Rectal smooth muscle tissue (tissue), 1 donor: ENCODE results near the gene DNASE1L2.

Experiments used
- H3K27ac ChIP-seq: one replicate; pipeline ENCODE4 v1.7.0; 2013; ENCODE audit warnings: low read depth, low read length, inconsistent platforms
- H3K27me3 ChIP-seq: one replicate; pipeline ENCODE4 v1.7.0; 2013; ENCODE audit warnings: low read length; ENCODE audit not compliant: control insufficient read depth, insufficient read depth
- H3K36me3 ChIP-seq: one replicate; pipeline ENCODE4 v1.7.0; 2013; ENCODE audit warnings: low read length; ENCODE audit not compliant: control insufficient read depth, insufficient read depth
- H3K4me1 ChIP-seq: one replicate; pipeline ENCODE4 v1.7.0; 2013; ENCODE audit warnings: low read length; ENCODE audit not compliant: control insufficient read depth, insufficient read depth
- H3K4me3 ChIP-seq: one replicate; pipeline ENCODE4 v1.7.0; 2013; ENCODE audit warnings: low read length
- H3K9ac ChIP-seq: one replicate; pipeline ENCODE4 v1.7.0; 2013; ENCODE audit warnings: low read length

The DNASE1L2 gene

DNA sequence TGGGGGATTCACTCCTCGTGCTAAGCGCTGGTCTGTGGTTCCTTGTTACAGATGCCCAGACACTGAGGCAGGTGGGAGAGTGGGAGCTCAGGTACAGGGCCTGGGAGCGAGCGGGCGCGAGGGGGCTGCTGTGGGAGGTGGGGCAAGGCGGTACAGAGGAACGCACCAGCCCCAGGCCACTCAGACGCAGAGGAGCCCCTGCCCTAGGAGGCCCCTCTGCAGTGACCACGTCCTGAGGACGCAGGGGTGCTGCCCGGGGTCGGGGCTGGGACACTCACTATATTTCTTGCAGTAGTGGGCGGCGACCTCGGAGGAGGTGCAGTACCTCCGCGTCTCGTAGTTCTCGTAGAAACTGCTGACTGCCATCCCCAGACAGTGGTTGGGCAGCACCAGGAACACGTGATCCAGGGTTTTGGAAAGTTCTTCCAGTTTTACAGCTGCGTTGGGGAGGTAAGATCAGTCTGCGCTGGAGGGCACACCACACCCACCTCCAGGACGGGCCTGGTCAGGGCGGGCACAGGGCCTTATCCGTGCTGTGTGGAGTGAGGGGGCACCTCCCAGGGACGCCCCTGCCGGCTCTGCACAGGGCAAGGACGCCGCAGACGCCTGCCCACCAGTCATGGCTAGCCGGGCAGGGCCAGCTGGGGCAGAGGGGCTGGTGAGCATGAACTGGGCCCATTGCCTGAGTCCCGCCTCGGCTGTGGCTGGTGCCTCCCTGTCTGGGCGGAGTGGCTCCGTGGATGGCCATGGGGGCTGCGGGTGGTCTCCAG, 47.9 kb downstream of the DNASE1L2 start:
- Histone ChIP-seq H3K36me3 (no peaks in the 10 kb centered on the region), H3K4me3 (no peak overlapping the region), H3K27ac (no peak overlapping the region), H3K4me1 (no peaks in the 10 kb centered on the region), H3K27me3 (no peaks in the 10 kb centered on the region), H3K9ac (no peak overlapping the region)

DNA sequence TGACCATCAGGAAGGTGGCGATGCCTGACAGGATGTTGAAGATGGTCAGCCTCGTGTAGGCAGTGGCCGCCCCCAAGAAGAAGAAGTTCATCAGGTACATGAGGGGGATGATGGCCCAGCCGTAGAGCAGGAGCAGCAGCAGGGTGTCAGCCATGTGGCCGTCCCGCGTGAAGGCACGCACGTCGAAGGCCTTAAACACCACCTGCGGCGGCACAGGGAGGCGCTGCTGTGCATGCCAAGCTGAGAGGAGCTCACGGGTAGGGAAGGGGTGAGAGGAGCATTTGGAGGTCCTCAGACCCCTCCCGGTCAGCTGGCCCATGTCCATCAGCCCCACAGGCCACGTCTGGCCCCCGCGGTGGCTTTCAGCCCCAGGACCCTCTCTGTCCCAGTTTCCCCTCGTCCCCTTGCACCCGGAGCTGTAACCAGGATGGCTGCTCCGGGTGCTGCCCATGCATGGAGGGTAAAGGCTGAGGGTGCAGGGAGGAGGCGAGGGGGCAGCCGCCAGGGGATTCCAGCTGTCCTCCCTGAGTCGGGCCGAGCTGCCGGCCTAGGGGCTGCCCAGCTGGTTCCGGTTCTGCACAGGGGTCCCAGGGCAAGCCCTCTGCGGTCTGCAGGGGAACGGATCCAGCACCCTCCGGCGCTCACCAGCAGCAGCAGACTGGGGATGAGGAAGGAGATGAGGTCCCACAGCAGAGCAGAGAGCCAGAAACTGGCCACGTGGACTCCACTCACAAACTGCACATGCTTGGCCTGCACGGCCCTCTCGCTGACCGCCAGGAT, 48.7 kb downstream of the DNASE1L2 start:
- no peaks in the 10 kb centered on the region for H3K27me3 ChIP-seq
- no peaks in the 10 kb centered on the region for H3K36me3 ChIP-seq
- H3K27ac ChIP-seq = no peak overlapping the region
- H3K9ac ChIP-seq = no peak overlapping the region
- no peaks in the 10 kb centered on the region for H3K4me1 ChIP-seq
- no peak overlapping the region for H3K4me3 ChIP-seq

DNA sequence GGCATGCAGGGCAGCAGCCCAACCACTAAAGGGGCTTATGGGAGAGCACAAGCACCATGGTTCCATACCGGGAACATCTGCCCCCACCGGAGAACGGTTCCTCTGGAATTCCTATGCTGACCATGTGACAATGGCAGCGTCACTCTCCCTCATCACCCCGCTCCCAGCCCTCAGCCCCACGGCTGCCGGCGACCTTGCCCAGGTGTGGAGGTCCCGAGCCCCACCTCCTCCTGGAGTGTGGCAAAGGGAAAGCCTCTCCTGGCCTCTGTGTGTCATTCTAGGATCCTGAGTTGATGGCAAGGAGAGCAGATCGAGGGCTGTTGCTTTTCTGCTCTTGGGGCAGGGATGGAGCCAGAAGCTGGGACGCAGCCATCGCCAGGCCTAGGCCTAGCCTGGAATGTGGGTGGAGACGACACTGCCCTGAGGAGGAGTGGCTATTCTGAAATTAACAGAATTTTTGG, 49.5 kb downstream of the DNASE1L2 start:
- no peaks in the 10 kb centered on the region for H3K36me3 ChIP-seq
- H3K4me3 ChIP-seq = no peak overlapping the region
- no peak overlapping the region for H3K9ac ChIP-seq

DNA sequence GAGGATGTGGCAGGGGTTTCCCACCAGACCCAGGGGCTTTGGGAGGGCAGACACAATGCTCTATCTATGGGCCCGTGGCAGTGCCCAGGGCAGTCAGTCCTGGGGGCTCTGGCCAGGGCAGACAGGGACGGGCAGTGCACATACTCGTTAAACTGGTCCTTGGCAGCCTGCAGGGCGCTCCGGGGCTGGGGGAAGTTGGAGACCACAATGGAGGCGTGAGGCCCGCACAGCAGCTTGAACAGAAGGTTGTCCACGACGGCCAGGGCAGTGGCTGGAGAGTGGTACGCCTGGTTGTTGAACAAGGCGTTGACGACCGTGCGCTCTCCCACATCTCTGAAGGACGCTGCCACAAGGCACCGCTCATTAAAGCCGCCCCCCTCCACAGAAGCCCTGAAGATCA, 50.3 kb downstream of the DNASE1L2 start:
- no peak overlapping the region for H3K27ac ChIP-seq
- no peaks in the 10 kb centered on the region for H3K36me3 ChIP-seq
- H3K4me1 ChIP-seq = no peaks in the 10 kb centered on the region
- no peak overlapping the region for H3K4me3 ChIP-seq
- H3K27me3 ChIP-seq = no peaks in the 10 kb centered on the region
- H3K9ac ChIP-seq = no peak overlapping the region

More for the DNA sequence above, 49.5 kb downstream of the DNASE1L2 start:
- Histone ChIP-seq H3K27ac (no peak overlapping the region), H3K27me3 (no peaks in the 10 kb centered on the region), H3K4me1 (no peaks in the 10 kb centered on the region)

DNA sequence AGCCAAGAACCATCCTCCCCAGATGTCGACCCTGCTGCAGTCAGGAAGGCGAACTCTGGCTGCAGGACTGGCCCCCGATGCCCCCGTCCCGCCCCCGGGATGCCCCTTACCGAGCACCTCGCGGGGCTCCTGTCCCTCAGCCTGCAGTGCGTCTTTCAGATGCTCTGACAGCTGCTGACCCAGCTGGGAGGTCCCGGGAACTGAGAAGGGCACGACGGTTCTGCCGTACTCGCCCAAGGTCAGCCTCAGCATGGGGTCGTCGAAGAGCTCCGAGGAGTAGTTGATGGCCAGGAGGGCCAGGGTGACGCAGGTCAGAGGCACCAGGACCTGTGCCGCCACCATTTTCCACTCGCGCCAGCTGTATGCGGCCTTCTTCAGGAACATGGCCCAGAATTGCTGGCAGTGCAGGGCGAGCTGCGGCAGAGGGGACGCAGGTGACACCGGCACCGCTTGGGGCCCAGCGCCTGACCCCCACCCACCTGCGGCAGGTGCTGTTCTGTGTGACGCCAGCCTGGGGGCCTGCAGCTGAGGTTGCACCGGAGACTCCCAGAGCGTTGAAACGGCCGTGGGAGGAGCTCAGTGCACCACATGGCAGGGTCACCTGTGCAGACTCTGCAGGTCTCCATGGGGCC, 51.8 kb downstream of the DNASE1L2 start:
- Histone ChIP-seq H3K4me3 (no peak overlapping the region), H3K9ac (no peak overlapping the region), H3K36me3 (no peaks in the 10 kb centered on the region), H3K27me3 (no peaks in the 10 kb centered on the region), H3K4me1 (no peaks in the 10 kb centered on the region), H3K27ac (no peak overlapping the region)
